Right atrium auricular region (tissue), 2 donors: Measurements from ENCODE around the gene FOXP1. TPM values are rescaled to one million over a fixed set of nuclear protein-coding genes. Genes with fewer than 3 reads are reported as not detected.

Experiments
- DNase-seq: peaks from one replicate; pipeline ENCODE4 v3.0.0-alpha.2; 2019; ENCODE audit warnings: low spot score
- H3K27ac ChIP-seq, 2 donors: fragments of 200-600 bp; sonication (generic); 1 replicate in 1 of 2; 2 replicates in 1 of 2; pipeline ENCODE4 v1.5.1; 2016 to 2019
- H3K27me3 ChIP-seq, 2 donors: fragments of 200-600 bp; sonication (generic); one replicate each; pipeline versions ENCODE4 v1.5.1 to v1.6.0; 2017 to 2019
- H3K36me3 ChIP-seq: fragments of 200-600 bp; sonication (generic); one replicate; pipeline ENCODE4 v1.5.1; 2016
- H3K4me1 ChIP-seq, 2 donors: fragments of 200-600 bp; sonication (generic); one replicate each; pipeline versions ENCODE4 v1.5.1 to v1.6.0; 2017 to 2019
- H3K4me3 ChIP-seq, 2 donors: fragments of 200-600 bp; sonication (generic); 1 replicate in 1 of 2; 2 replicates in 1 of 2; pipeline ENCODE4 v1.5.1; 2017 to 2019; ENCODE audit warnings: mild to moderate bottlenecking in 1 of 2, moderate library complexity in 1 of 2
- H3K9me3 ChIP-seq, 2 donors: fragments of 200-600 bp; sonication (generic); one replicate each; pipeline ENCODE4 v1.5.1; 2019
- total RNA-seq, 2 donors: library from RNA; depleted of rRNA; stranded (reverse); fragments of >200 nt; gene quantifications; one replicate each; pipeline ENCODE4 v1.1.0, GENCODE V29; 2016
- TF ChIP-seq, protein P1 (sequence below), 2 donors: fragments of 200-600 bp; sonication (generic); IDR thresholded peaks; one replicate each; pipeline ENCODE4 v1.5.1; 2019; ENCODE audit warnings: antibody characterized with exemption in 2 of 2

FOXP1 gene
- total RNA-seq, 2 donors from 2014 or later: 39.2 to 59.0 TPM

DNA sequence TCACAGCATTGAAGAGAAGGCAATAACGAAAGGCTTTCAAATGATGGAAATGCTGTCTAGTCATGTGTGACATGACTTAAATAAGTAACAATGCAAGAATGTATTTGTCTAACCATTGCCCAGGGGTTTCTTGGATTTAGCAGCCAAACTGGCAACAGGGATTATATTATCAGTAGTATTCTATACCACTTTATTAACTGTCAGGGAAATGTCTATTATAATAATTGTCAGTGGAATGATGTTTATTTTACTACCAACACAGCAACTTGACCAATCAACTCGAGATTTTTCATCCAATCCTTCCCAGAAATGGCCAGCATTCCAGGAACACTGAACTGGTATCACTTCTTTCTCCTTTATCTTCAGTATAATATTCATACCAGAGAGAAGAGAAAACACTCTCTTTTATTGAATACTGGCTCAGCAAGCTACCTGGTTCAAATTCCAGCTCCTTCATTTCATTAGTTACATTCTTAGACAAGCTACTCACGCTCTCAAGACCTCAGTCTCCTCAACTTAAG, 66.2 kb downstream of the FOXP1 start:
- Histone ChIP-seq H3K9me3 (no peaks in the 10 kb centered on the region), H3K4me1 (peaks cover 0 to 6% of the 10 kb centered on the region in 2 donors), H3K27me3 (no peaks in the 10 kb centered on the region), H3K36me3 (no peaks in the 10 kb centered on the region), H3K4me3 (no peak overlapping the region), H3K27ac (no peak overlapping the region)
- TF ChIP-seq, protein P1, sequence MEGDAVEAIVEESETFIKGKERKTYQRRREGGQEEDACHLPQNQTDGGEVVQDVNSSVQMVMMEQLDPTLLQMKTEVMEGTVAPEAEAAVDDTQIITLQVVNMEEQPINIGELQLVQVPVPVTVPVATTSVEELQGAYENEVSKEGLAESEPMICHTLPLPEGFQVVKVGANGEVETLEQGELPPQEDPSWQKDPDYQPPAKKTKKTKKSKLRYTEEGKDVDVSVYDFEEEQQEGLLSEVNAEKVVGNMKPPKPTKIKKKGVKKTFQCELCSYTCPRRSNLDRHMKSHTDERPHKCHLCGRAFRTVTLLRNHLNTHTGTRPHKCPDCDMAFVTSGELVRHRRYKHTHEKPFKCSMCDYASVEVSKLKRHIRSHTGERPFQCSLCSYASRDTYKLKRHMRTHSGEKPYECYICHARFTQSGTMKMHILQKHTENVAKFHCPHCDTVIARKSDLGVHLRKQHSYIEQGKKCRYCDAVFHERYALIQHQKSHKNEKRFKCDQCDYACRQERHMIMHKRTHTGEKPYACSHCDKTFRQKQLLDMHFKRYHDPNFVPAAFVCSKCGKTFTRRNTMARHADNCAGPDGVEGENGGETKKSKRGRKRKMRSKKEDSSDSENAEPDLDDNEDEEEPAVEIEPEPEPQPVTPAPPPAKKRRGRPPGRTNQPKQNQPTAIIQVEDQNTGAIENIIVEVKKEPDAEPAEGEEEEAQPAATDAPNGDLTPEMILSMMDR (IDR thresholded peaks at IDR 0.05): no peak
- no peak for DNase-seq

DNA sequence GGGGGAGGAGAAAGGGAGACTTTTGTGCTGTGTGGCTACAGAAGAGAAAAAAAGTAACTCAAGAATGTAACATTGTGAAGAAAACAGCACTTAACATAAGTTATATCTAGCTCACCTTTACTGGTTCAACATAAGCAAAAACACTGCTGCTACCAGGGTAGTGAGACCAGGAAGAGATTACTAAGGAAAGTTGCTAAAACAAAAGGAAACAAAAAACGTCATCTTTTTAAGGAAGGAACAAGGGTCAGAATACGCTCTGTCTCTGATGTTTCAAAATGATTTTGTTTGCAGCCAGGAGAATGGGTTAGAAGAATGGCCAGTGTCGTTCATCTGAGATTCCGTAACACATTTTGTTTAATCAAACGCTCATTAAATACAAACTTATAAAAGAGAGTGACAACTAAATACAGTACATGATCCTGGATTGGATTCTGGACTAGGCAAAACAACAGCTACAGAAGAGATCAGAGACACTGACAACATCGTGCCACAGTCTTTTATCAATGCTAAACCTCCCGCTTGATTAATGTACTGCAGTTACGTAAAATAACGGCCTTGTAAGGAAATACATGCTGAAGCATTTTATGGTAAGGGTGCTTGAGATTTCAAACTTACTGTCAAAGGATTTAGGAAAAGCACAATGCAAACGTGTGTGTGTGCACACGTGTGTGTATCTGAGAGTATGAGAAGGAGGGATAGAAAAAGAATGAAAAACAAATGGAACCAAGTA, 67.7 kb downstream of the FOXP1 start:
- no peak for DNase-seq
- peaks cover 0 to 6% of the 10 kb centered on the region in 2 donors for H3K4me1 ChIP-seq
- no peaks in the 10 kb centered on the region for H3K36me3 ChIP-seq
- H3K4me3 ChIP-seq: no peak overlapping the region
- H3K9me3 ChIP-seq: no peaks in the 10 kb centered on the region
- no peak overlapping the region for H3K27ac ChIP-seq
- TF ChIP-seq, protein P1 (IDR thresholded peaks at IDR 0.05): no peak
- H3K27me3 ChIP-seq: no peaks in the 10 kb centered on the region

DNA sequence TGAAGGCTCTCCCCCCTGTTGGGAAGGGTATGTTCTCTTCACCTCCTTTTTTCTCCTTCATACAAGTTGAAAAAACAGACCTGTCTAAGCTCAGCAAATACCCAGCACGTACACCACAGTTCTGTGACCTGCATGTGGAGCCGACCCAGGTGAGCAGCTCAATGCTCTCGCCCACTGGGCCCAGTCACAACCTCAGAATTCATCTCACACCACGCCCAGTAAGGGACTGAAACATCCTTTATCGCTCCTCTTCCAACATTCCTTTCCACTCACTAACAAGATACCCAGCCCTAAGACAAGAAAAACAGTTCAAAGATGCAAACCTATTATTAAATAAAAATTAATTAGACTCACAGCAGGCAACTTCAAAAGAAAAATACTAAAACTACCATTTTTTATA, 68.9 kb downstream of the FOXP1 start:
- H3K27ac ChIP-seq: no peak overlapping the region
- H3K4me3 ChIP-seq: no peak overlapping the region
- H3K9me3 ChIP-seq: no peaks in the 10 kb centered on the region
- TF ChIP-seq, protein P1 (IDR thresholded peaks at IDR 0.05): no peak
- H3K27me3 ChIP-seq: no peaks in the 10 kb centered on the region
- no peak for DNase-seq
- H3K4me1 ChIP-seq: peaks cover 0 to 11% of the 10 kb centered on the region in 2 donors
- no peaks in the 10 kb centered on the region for H3K36me3 ChIP-seq

DNA sequence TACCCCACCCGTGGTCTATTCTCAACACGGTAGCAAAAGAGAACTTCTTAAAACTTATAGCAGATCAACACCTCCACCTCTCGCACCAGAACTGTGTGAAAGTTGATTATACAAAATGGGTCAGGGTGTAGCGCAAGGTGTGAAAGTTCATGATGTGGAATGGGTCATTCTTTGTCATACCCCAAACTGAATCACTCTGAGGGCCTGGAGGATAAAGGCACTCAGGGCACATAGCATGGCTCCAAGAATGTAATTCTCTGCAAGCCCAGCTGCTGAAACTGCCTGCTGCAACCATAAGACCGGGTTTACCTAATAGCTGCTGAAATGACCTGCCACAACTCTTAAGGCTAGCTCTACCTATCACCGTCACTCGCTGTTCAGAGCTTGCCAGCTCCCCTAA, 70.0 kb downstream of the FOXP1 start:
- no peaks in the 10 kb centered on the region for H3K9me3 ChIP-seq
- H3K36me3 ChIP-seq: no peaks in the 10 kb centered on the region
- peaks cover 0 to 11% of the 10 kb centered on the region in 2 donors for H3K4me1 ChIP-seq
- no peaks in the 10 kb centered on the region for H3K27me3 ChIP-seq
- TF ChIP-seq, protein P1 (IDR thresholded peaks at IDR 0.05): no peak
- H3K27ac ChIP-seq: no peak overlapping the region
- DNase-seq: no peak
- H3K4me3 ChIP-seq: no peak overlapping the region

DNA sequence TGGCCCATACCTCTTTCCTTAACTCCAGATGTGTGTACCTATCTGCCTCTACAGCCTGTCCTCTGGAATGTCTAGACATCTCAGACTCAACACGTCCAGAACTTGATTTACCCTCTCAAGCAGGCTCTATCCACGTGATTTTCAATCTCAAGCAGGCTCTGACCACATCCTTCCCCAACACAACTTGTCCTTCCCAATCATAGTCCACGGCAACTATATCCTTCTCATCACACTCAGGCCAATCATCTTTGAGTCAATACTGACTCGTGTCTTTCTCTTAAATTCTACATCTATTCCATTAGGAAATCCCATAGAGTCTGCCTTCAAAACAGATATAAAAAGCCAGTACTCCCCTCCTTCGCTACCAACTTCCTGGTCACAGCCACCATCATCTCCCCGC, 70.4 kb downstream of the FOXP1 start:
- no peak for DNase-seq
- peaks cover 0 to 11% of the 10 kb centered on the region in 2 donors for H3K4me1 ChIP-seq
- H3K4me3 ChIP-seq: no peak overlapping the region
- no peaks in the 10 kb centered on the region for H3K9me3 ChIP-seq
- no peak overlapping the region for H3K27ac ChIP-seq
- no peaks in the 10 kb centered on the region for H3K27me3 ChIP-seq
- H3K36me3 ChIP-seq: no peaks in the 10 kb centered on the region
- TF ChIP-seq, protein P1 (IDR thresholded peaks at IDR 0.05): no peak
